ENCODE measurements around the gene BIRC7.

DNA sequence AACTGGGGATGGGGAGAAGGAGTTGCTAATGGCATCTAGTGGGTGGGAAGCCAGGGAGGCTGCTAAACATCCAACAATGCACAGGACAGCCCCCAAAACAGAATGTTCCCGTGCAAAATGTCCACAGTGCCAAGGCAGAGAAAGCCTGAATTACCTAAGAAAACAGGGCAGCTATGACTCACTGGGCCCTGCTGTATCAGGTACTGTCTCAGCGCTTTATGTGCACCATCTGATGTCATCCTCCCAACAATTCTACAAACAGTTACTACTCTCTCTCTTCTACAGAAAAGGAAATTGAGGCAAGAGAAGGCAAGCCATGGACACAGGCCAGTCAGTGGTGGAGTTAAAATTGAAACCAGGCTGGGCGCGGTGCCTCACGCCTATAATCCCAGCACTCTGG is 22.9 kb upstream of the BIRC7 start:
- TF ChIP-seq EZH2 (IDR thresholded peaks at IDR 0.05; ENCODE audit: borderline replicate concordance, low read depth, low read length, severe bottlenecking) (no peak), CTCF (IDR thresholded peaks at IDR 0.05; ENCODE audit: extremely low read depth in 1 of 2, insufficient read depth in 1 of 2, low read depth in 1 of 2, low read length in 2 of 2) (no peak), FOS (IDR thresholded peaks at IDR 0.05; ENCODE audit: borderline replicate concordance, insufficient read depth, low read length) (no peak), MAX (IDR thresholded peaks at IDR 0.05; ENCODE audit: insufficient read depth, insufficient read length) (no peak), POLR2AphosphoS5 (IDR thresholded peaks at IDR 0.05; ENCODE audit: insufficient read depth, low read depth, low read length) (no peak)

All from endothelial cell of umbilical vein (primary cell).